HG02798 (cell line): ENCODE results near the gene PRDM16.

Experiments used
- ATAC-seq: cut with Tn5 transposase; IDR thresholded peaks from one replicate; pipeline ENCODE4 v1.9.1; 2021; ENCODE audit warnings: mild to moderate bottlenecking; ENCODE audit not compliant: unreplicated experiment, poor library complexity

PRDM16 gene

DNA sequence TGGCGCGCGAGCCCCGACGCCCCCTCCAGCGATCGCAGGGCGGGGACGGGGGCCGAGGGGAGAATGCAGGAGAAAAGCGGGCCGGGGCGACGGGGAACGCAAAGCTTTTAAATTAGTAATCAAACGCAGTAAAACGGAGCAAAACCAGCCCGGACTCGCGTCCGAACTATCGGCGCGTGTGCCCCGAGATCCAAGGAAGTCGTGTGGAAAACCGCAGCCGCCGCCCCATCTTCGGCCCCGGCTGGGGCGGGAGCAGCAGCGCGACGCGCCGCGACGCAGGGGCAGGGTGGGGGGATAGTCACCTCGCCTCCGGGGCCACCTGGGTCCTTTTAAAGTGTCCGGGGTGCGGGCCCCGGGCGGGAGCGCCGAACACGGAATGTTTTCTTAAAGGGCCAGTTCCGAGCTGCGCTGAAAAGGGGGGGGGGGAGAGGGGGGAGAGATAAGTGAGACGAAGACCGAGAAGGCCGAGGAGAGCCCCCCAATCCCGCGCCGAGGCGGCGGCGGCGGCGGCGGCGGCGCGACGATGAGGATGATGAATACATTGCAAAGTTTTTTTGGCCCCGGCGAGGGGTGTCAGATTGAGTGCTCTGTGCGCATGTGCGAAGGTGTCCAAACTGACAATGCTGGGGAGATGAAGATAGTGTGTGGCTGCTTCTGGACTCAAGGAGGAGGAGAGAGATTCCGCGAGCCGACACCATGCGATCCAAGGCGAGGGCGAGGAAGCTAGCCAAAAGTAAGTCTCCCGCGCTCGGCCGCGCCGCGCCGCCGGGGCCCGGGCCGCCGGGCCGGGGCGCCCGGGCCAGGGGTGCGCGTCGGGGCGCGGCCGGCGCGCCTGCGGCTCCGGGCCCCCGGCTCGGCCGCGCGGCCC lies at the start of gene PRDM16:
TSS of gene PRDM16 (plus strand) at position 640 of the 868 bp plus-strand sequence. CDS start at position 697, 57 bp downstream.
- no peak for ATAC-seq

DNA sequence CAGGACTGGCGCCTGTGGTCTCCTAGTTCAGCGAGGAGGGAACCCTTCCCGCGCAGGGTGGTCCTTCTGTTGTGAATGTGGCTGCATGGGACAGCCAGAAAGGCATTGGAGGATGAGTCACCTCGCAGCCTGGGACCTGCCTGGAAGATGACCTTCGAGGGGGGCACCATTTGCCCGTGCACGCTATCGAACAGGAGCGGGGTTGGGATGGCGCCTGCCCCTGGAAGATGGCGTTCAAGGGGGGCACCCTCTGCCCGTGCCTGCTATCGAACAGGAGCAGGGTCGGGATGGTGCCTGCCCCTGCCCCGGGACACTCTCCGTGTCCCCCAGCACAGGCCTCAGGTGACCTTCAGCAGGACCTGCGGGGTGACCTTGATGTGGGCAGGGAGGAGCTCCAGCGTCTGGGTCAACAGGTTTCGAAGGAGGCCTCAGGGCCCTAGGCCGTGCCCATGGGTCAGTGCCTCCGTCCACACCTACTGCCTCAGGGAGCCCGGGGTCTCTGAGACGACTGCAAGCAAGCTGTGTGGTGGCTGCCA lies 49.4 kb upstream of the PRDM16 start:
- no peak for ATAC-seq

GRCh38 chr1:3020263-3020909 lies 48.6 kb upstream of the PRDM16 start:
- no peak for ATAC-seq

DNA sequence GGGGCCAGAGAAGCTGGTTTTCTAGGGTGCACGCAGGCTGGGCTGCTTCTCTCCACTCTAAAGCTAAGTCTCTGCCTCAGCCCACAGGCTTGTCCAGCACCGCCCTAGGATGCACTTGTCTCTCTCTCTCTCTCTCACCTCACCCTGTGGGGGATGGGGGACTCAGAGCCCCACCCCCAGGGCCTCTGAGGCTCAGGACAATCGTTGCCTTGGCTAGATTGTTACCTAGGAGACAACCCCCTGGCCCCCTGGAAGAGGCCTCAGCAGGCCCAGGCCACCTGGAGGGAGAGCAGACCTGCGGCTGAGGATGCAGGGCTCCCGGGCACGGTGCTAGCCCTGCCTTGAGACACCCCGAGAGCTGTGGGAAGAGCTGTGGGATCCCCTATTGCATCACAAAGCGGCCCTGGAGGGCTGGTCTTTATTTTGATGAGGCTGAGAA lies 47.8 kb upstream of the PRDM16 start, which contains the start of gene ACTRT2:
TSS of gene ACTRT2 (plus strand) at position 235 of the 439 bp plus-strand sequence. CDS start 220 bp downstream, outside the sequence.
- no peak for ATAC-seq

DNA sequence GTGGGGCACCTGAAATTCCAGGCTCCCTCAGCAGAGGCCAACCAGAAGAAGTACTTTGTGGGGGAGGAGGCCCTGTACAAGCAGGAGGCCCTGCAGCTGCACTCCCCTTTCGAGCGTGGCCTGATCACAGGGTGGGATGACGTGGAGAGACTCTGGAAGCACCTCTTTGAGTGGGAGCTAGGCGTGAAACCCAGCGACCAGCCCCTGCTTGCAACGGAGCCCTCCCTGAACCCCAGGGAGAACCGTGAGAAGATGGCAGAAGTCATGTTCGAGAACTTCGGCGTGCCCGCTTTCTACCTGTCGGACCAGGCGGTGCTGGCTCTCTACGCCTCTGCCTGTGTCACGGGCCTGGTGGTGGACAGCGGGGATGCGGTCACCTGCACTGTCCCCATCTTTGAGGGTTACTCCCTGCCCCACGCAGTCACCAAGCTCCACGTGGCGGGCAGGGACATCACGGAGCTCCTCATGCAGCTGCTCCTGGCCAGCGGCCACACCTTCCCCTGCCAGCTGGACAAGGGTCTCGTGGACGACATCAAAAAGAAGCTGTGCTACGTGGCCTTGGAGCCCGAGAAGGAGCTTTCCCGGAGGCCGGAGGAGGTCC lies 47.1 kb upstream of the PRDM16 start:
- no peak for ATAC-seq

DNA sequence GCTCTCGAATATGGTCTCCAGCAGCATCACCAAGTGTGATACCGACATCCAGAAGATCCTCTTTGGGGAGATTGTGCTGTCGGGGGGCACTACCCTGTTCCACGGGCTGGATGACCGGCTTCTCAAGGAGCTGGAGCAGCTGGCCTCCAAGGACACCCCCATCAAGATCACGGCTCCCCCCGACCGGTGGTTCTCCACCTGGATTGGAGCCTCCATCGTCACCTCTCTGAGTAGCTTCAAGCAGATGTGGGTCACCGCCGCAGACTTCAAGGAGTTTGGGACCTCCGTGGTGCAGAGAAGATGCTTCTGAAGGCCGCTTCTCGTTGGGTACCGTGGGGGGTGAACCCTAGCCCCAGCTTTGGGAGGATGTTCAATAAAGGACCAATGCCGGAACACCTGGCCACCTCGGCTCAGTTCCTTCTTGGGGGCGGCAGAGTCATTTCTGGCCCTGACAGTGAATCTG lies 46.5 kb upstream of the PRDM16 start:
- no peak for ATAC-seq

DNA sequence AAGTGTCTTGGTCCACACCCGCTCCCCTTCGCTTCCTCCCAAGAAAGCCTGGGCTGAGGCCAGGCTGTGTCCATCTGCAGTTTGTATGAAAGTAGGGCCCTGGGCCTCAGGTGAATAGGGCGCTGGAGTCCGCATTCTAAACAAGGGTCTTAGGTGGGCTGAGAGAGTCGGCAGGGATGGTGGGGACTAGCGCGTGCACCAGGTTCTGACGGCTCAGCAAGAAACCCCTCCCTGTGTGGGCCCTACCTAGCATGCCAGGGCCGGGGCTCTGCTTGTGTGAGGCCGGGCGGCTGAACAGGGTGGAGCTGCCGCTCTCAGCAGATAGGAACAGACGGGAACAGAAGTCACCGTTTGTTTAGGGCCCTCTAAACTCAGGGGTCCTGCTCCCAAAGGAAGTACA lies 46.0 kb upstream of the PRDM16 start:
- no peak for ATAC-seq

DNA sequence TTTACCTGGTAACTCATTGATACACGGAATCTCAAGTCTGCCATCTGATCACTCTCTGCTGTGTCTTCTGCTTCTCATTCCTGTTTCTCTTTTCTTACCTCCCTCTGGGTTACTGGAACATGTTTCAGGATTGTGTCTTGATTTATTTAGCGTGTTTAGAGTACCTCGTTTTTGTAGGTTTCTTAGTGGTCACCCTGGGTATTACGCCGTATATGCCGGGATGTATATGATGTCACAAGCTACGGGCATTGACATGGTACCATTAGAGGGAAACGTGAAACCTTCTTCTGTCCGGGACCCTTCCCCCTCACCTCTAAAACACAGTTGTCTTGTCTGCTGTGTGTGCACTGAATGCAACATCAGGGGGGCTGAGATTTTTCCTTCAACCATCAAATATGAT lies 45.0 kb upstream of the PRDM16 start:
- ATAC-seq: no peak

- no peak for ATAC-seq
Observed at GRCh38 chr1:3024588-3024987, 44.4 kb upstream of the PRDM16 start.

DNA sequence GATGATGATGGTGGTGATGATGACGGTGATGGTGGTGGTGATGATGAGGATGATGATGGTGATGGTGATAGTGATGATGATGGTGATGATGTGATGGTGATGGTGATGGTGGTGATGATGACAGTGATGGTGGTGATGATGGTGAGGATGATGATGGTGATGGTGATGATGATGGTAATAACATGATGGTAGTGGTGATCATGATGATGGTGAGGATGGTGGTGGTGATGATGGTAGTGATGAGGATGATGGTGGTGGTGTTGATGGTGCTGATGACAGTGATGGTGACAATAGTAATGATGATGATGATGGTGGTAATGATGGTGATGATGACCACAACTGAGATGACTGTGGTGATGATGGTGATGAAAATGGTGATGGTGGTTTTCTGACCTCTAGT lies 42.9 kb upstream of the PRDM16 start:
- ATAC-seq: no peak

DNA sequence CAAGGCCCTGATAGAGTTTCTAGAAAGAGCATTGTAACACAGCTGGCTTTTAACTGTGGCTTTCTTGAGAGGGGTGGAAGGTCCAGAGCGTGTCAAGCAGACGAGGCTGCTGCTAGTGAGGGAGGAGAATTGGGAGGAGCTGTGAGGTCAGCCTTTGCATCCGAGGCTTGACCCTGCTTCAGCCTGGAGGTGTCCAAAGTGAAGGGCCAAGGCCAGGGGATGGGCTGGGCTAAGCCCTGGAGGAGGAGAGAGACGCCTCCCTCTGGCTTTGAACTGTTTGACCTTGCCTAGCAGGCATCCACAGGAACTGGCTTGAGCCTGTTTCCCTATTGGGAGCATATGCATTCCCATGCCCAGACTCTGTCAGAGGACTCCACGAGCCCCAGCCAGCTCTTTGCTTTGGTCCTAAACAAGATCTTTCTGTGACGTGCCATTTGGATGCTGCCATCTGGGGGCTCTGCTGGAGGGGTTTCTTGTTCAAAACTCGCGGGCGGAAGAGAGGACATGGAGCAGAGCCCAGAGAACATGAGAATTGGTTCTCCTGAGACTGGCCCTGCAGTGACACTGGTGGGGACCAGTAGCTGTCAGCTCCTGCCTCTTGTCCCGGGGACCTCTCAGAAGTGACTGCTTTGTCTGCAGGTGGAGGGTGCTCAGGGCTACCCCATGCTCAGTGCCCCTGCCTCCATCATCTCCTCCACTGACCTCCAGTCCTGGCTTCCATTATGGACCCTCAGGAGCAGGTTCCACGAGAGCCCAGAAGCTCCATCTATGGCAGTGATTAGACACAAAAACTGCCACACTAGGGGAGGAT lies 42.2 kb upstream of the PRDM16 start:
- no peak for ATAC-seq

GRCh38 chr1:3027611-3028371 lies 41.2 kb upstream of the PRDM16 start:
- no peak for ATAC-seq

DNA sequence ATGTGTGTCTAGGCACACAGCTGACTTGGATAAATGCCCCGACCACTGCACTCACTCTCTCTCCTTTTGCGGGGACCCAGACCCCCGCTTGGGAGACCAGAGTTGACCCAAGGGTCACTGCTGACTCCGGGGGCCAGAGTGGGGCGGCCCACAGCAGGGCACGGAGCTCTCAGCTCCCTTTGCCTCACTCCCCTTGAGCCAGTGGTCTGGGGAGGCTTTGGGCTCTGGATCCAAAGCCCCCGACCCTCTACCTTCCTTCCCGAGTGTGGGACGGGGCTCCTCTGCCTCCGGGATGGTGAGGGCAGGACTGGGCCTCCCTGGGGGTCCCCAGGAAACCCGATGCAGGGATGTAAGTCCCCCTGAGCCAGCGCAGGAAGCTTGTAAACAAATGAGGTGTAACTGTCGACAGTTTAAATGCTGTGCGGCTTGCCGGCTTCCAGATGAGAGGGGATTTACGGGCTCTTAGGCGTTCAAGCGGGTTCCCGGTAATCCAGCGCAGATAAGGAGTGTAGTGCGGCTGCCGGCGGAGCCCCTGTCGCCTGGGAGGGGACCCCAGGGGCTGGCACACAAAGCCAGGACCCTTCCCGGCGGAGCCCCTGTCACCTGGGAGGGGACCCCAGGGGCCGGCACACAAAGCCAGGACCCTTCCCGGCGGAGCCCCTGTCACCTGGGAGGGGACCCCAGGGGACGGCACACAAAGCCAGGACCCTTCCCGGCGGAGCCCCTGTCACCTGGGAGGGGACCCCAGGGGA lies 40.3 kb upstream of the PRDM16 start:
- no peak for ATAC-seq

GRCh38 chr1:3029481-3029961 lies 39.5 kb upstream of the PRDM16 start:
- ATAC-seq: no peak

DNA sequence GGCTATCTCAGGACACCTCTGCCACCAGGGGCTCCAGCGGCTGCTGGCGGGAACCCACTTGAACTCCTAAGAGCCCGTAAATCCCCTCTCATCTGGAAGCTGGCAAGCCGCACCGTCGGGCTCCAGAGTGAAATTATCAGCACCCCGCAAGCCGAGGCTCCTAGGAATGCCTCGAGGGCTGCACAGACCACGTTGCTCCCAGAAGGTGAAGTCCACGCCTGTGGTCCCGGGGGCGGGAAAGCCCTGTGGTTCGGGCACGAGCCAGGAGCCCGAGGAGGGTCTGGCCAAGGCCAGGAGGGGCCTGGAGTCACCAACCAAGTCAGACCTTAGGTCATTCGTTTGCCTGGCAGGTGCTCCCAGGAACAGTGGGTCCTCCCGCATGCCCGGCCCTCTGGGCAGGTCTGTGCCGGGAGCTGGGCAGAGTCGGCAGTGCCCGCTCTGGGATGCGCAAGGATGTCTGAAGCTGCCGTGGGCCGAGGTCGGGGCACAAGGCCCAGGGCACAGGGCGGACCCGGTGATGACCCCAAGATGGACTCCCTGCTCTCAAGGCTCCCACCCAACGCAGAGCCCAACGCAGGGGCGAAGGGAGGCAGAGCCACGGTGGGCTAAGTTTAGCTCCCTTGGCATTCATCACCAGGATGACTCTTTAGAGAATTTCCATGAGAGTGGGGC lies 38.9 kb upstream of the PRDM16 start:
- no peak for ATAC-seq

DNA sequence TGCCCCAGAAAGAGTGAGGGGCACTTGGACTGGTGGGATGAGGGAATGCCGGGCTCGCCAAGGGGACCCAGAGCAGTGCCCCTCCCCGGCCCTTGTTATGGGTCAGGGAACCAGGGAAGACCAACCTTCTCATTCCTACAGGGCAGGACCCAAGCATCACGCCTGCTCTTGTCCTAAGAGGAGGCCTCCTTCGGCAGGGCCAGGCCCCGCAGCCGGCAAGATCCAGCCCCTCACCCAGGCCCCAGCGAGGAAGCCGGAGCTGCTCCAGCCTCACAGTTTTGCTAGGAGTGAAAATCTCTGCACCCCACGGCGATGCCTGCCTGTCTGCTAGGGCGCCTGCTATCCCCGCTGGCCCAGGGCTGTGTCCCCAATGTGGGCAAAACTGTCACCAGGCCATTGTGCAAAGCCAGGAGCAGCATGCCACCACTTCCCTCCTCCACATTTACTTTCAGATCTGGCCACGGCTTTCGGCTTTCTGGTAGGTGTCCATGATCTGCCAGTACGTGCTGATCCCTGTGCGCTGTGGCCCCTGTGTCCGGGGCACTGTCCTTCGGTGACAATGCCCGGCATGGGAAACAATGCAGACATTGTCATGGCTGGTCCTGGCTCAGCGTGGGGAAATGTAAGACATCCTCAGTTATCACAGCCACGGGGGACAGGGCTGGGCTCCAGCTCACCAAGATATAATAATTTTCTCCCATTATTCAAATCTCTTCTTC lies 38.2 kb upstream of the PRDM16 start:
- ATAC-seq: no peak
